Measurements from ENCODE around the gene CFAP58.
"Not testable (repeated sequence)": the region's sequence is repeated elsewhere in the genome, so short reads cannot be mapped to it uniquely, and the experiment has no call there.

The CFAP58 gene

DNA sequence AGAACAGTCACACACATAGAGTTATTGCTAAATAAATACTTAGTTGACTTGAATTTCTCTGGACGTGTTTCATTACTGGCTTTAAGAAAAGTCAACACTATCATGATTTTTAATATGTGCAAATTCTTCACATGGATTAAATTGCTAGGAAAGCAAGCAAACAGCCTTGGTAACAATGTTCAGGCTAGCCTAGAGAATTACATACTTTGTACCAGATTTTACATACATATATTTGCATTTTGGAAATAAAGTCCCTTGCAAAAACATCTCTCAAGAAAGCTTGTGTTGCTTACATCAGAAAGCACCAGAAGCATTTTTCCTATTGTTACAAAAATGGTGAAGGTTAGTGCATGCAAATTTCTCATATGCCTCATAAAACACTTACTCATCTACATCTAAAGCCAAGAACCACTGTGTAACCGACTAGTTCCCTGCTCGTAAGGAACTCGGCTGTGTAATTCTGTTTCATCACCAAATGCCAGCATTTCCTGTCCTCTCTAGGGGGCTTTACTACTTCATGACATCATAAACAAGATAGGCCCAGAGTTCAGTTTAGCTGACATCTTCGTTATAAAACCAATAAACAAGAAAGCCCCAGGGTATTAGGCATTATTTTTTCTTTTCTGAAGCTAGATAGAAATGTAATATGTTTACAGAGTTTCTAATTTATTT lies 87.8 kb downstream of the CFAP58 start:
- no peak for DNase-seq

DNA sequence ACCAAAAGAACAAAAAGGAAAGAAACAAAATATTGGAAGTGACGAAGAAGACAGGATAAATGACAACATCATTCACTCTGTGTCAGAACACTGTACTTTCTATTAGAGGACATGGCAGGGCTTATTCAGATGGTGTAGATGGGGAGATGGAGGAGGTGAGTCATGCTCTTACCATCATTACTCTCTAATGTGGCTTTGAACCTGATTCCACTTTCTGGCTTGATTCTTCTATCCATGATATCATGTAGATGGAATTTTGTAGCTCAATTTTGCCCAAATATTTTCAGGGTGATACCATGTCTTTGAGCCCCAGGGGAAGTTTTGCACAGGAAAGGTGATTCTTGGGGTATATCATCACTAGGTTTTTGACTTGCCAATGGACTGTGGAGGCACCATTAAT lies 91.7 kb downstream of the CFAP58 start:
- DNase-seq = no peak

DNA sequence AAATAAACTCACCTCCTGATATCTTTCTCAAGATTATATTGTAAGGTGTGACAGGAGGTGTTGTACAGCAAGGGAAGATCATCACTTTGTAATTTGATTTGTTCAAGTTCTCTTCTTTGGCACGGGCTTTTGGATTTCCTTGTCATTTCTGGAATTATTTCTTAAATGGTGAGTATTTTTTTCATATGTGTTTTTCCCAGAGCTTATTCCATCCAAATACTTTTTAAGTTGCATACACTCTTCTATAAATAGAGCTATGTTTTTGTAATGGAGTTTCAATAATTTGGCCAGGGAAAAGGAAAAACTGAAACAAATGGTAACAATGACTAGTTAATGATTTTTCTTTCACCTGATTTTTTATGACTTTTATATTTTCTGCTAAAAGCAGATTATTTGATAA lies 92.5 kb downstream of the CFAP58 start:
- DNase-seq = no peak

DNA sequence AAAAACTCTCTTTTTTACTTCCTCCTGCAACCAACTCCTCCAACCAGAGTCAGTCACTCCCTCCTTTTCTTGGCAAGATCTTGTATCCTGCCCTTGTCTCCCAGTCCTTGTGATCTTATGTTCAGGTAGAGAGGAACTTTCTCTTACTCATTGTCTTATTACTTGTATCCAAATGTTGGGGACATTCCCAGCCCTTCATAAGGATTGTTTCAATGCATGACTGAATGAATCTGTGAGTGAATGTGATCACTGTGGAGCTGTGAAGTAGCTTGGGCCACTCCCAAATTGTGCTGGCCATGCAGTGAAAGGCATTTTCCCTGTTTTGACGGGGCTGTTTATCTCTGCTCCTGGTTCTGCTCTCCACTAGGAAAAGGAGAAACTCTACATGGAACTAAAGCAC lies 93.7 kb downstream of the CFAP58 start:
- DNase-seq = no peak

DNA sequence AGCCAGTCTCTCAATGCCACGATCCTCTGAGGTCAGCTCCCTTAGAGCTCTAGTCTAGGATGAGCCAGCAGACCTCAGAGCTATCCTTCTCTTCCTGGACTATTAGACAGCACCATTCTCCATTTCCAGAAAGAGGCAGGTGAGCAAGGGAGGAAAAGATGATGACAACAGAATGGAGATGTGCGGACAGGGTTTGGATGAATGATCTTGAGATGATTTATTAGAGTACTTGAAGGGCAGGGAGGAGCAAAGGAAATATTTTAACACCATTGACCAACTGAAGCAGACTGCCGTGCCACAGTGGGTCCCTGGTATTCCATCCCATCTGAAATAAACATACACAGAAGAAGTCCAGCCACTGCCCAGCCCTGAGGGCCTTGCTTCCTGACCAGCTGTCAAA lies 94.3 kb downstream of the CFAP58 start:
- DNase-seq = no peak

DNA sequence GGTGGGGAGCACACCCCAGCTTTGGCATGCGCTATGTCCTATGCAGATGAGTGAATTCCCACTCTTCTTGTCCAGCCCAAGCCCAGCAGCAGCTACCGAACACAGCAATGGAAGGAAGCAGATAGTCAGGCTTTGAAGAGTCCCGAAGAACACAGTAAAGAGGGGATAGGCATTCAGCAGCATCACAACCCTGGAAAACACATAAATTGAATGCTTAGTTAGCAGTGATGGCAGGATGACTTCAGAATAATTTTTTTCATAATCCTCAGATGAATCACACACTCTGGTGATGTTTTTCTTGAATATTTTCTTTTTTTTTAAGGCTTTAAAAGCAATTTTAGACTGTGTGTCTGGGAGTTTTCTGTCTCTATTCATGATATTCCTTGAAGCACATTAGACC lies 95.8 kb downstream of the CFAP58 start:
- DNase-seq = no peak

DNA sequence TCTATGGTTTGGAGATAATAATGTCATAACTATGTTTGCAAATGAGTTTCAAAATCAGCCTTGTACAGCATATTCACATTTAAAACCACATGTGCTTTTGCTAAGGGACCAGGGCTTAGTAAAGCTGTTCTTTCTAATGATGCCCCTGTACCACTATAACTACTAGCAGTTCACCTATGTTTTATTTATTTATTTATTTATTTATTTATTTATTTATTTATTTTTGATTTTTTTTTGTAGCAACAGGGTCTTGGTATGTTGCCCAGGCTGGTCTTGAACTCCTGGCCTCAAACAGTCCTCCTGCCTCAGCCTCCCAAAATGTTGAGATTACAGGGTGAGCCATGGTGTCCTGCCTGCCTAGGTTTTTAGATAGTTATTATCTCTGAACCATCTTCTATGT lies 96.9 kb downstream of the CFAP58 start:
- no peak for DNase-seq

DNA sequence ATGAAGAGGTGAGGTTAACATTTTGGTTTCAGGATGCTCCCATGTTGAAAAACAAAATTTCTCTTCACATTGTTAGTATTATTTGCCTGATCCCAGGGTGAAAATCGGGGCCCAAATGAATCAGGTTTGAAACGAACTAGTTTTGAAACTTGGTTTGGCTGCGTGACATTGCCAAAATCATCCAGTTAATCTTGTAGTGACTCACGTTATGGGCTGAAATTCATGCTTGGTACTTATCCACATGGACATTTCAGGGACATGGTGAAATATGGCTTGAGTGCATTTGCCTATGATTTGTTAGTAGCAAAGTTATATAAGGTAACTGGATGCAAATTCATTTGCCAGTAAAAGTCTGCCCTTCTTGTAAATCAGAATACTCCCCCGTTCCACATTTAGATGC lies 97.3 kb downstream of the CFAP58 start:
- DNase-seq = no peak

DNA sequence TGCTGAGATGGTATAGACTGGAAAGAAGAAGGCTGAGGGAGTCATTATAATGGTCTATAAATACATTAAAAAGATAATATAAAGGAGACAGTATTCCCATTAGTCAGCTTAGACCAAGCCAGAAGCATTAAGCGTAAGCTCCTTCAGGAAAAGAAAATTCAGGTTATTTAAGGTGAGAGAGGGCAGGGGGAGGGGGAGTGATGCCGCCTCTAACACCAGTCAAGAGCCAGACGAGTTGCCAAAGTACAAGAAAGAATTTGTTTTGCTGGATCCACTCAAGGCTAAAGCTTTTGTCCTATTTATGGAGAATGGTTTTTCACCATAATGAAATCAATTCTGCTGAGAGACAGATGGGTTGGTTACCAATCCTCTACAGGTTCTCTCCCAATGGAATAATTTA lies 99.3 kb downstream of the CFAP58 start:
- DNase-seq = no peak

DNA sequence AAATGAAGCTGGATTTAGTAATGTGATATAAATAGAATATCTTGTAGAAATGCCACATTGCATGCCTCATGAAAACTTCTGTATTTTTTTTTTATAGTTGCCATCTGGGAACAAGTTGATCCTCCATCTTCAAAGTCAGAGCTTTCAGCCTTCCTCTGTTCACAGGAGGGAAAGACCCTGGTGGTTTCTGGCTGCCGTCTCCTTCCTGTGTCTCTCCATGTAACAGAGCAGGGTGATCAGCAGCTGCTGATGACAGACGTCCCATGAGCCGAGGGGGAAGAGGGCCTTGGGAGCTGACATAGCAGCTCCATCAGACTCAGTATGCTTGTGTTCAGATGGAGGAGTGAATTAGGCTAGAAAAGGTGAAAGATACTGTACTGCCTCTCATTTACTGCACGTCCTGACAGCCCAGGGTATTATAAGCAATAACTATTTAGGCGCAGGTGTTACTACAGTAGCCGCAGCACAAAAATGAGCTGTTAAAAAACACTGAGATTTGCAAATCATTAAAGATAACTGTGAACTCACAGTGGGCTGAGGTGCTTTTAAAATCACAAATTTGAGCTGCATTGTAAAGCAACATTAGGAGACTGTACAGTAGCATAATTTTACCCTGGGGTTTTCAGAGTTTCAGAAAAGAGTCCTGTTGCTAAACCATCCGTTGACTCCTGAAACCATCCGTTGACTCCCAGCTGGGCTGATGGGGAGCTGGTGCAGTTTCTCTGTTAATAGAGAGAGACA lies 103.3 kb downstream of the CFAP58 start:
- no peak for DNase-seq

DNA sequence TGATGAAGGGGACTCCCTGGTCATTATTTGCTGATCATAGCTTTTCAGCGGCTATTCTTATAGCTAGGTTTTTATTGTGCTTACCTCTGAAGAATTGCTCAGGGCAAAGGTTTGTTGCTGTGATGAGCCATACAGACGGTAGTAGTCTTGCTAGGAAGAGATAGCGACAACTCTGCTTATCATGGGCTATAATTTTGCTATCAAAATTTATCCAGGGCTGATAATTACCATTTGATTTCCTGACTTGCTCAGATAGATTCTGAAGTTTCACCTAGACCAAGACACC lies 103.9 kb downstream of the CFAP58 start:
- no peak for DNase-seq

DNA sequence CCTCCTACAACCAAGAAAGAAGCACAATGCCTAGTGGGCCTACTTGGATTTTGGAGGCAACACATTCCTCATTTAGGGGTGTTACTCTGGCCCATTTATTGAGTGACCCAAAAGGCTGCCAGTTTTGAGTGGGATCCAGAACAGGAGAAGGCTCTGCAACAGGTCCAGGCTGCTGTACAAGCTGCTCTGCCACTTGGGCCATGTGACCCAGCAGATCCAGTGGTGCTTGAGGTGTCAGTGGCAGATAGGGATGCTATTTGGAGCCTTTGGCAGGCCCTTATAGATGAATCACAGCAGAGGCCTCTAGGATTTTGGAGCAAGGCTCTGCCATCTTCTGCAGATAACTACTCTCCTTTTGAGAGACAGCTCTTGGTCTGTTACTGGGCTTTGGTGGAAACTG lies 111.9 kb downstream of the CFAP58 start:
- DNase-seq = not testable (repeated sequence)

DNA sequence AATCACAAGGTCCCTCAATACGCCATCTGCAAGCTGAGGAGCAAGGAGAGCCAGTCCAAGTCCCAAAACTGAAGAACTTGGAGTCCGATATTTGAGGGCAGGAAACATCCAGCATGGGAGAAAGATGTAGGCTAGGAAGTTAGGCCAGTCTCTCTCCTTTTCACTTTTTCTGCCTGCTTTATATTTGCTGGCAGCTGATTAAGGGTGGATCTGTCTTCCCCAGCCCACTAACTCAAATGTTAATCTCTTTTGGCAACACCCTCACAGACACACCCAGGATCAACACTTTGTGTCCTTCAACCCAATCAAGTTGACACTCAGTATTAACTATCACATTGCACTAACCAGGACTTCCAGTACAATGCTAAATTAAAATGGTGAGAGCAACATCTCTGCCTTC lies 115.2 kb downstream of the CFAP58 start:
- not testable (repeated sequence) for DNase-seq

DNA sequence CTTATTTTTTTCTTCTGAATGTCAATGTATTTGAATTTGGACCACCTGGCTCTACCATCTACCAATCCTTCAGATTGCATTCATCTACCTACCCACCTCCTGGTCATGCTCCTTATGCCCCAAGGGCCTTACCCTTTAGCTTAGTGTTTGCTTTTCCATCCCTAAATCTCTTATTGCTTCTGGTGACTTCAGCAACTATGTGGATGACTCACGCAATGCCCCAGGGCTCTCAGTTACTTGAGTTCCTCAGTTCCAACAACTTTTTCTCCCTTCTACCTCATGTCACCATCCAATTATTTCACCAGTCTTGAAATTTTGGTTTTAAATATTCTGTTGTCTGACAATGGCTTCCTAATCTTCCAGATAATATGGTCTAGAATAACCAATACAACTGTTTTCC lies 118.9 kb downstream of the CFAP58 start:
- no peak for DNase-seq

DNA sequence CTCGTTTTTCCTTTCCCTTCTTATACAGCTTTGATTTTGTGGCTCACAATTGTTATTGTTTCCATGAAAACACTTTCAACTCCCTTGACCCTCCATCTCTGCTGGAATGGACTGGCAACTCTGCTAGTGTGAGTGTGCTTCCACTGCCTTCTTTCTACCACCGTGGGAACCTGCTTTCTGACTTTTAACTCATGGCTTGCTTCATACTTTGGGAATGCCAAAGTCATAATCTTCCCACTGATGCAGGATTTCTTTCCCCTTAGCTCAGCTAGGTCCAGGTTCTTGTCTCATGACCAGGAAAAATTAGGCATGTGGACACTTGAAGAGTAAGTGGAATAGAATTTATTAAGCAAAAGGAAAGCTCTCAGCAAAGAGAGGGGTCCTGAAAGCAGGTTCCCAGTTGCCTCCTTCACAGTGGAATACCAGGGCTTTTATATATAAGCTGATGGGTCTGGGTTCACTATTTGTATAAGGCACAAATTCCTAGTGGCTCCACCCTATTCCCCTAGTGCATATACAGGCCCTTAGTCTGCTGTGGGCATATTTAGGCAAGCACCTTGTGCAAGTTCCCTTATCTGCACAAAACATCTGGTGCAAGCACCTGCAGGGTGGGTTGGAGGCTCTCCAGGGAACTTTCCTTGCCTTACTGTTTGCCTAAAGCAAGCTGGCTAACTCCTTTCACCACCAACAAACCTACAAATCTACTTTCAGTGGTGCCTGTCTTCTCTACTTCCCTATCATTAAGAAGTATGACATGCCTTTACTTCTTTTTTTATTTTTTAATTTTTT lies 119.5 kb downstream of the CFAP58 start:
- DNase-seq = no peak

DNA sequence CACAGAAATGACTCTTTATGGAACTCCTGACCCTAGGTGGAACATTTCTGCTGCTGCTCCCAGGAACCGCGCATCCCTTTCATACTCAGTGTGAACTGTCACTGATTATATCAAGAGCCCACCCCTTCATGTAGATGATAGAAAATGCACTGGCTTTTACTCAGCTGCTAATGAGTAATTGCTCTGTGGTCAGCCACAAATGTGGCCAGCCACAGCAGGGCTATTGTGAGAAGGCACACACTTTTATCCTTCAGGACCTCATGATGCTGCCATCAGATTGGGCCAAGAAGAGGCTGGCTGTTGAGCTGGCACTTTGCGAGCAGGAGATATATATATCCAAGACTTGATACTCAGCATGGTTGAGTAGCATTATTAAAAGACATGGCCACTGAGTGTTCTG lies 124.7 kb downstream of the CFAP58 start:
- no peak for DNase-seq

DNA sequence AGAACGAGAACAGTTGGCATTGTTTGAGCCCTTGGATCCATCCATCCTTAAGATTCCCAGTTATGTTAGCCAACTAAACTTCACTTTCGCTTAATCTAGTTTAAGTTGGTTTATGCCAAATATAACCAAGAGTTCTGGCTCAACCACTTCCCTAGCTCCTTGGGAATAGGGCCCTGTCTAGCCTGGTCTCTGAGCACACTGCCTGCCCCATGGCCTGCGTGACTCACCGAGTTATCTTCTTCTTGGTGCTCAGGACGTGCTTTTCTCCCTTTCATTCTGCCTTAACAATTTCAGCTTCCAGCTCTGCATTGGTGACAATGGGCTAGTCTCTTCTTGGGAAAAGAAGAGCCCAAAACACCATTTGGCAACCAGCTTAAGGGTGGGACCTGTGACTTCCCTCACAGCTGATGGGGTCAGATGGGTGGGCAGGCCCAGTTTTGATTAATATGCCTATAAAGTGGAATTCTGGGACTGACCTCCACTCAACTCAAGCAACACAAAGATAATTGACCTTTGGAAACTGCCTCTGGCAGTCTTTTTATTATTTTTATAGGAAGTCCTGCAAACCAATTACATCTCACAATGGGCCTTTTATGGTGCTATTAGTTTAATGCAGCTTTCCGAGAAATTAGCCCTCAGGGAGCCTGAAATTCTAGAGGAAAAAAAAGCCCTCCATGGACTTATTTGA lies 126.4 kb downstream of the CFAP58 start:
- no peak for DNase-seq

DNA sequence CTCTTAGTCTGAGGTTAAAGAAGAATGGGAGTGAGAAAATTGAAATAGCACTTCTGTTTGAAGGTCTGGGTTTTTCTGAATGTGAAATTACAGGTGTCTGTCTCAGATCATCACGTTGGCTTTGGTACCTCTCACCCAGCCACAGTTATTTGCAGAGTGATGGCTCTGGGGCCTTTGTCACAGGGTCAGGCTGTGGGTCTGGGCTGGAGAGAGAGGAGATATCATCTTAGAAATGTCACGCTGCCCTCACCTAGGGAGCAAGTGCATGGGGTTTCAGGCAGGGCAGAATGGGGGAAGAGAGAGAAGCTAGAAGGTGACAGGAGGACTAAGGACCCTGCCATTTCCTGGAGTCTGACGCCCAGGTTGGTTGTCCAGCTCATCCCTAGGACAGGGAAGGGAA lies 127.2 kb downstream of the CFAP58 start:
- no peak for DNase-seq

DNA sequence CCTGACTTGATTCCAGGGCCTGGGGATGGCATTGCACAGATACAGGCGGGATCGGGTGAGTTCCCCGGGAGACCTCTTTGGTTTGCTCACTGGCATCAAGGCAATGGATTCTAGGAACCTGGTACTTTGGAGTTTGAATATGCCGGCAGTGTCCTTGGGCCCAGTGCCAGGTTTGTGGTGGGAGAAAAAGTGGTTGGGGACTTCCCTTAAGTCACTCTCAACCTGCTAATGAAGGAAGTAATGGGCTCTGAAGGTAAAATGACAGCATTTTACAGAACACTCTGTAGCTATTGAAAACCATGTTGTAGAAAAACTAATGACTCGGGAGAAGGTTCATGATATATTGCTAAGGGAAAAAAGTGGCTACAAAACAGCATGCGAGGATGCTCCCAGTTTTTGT lies 129.9 kb downstream of the CFAP58 start:
- DNase-seq = no peak

DNA sequence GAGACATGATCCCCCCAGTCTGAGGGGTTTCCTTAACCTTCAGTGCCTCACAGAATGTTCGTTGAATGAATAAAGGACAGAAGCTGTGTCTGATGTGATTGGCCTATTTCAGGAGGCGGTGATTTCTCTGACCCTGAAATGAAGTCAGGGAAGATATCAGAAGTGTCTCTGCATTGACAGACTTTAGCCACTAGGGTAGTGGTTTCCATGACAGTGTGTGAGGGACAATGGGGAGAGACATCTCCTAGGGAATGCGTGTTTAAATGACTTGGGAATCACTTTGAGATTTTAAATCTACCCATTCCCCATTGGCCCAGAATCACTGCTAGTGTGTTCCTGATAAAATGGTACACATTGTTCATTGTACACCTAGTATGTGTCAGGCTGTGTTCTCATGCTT lies 132.0 kb downstream of the CFAP58 start:
- DNase-seq = no peak

DNA sequence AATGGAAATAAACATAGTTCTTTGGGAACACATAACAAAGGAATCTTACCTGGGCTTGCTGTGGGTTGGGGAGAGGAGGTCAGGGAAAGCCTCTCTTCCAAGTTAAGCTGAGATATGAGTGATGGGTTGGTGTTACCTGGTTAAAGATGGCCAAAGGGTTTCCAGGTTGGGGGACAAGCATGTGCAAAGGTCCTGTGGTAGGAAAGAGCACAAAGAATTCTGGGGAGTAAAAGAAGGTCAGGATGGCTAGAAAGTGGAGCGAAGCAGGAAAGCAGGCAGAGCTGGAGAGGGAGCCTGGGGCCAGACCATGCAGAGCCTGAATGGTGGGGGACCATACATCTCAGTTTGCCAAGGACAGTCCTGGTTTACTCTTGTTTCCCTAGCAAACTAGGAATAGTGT lies 133.2 kb downstream of the CFAP58 start:
- DNase-seq = no peak

DNA sequence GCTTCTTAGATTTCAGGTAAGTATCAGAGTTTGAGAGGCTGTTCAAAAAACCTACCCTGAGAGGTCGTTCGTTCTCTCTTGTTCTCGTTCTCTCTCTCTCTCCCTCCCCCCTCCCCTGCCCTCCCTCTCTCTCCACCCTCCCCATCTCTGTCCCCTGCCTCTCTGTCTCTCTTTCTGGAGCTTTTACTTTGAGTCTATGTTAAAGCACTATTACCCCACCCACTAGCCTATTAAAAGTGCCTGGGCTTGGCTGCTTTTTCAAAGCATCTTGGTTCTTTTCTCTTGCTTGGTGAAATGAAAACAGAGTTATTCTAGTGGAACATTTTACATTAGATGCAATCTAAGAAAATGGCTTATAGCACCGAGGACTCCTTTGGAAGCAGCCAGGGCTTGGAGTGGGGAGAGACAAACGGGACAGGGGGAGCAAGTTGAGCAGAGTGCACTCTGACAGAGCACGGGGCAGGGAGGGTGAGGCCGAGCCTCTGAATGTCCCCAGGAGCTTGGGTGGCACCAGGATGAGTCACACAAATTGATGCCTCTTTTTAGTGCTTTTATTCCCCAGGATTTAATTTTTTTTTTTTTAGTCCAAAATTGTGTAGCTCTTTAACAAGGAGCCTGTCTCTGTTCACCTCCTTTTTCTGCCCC lies 134.3 kb downstream of the CFAP58 start:
- DNase-seq = no peak

DNA sequence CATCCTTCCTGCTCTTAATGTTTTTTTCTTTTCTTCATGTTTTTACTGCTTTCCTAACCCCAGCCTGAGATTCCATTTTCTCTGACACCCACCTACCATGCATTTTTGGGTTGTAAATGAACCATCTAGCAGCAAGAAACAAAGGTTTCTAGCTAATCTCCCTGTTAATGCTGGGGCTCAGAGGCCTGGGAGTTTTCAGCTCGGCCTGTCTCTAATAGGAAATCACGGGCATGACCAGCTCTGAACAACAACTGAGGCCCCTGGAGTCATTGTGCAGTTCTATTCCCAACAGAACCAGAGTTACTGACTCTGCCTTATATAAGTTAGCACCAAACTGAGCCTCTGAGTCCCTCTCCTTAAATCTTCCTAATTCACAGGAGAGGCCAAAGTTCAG lies 134.8 kb downstream of the CFAP58 start:
- DNase-seq = no peak

All from NCI-H1436 treated with DMSO at 0.1 percent for 48 hours (cell line).